22Rv1 (cell line): ENCODE data around the gene ESRRA.

Source experiments
- H3K27ac ChIP-seq: fragments of 450-650 bp; 2 replicates; pipeline ENCODE4 v1.5.1; 2017
- CTCF ChIP-seq: fragments of 450-650 bp; IDR thresholded peaks from 2 replicates; pipeline ENCODE4 v1.5.1; 2017; ENCODE audit warnings: mild to moderate bottlenecking
- ZFX ChIP-seq: fragments of 450-650 bp; IDR thresholded peaks from 2 replicates; pipeline ENCODE4 v1.6.1; 2017; ENCODE audit warnings: antibody characterized with exemption, borderline replicate concordance

The ESRRA gene

GRCh38 chr11:64334764-64335735, 29.7 kb downstream of the ESRRA start:
- no peak overlapping the region for H3K27ac ChIP-seq
- no peak for TF ChIP-seq ZFX
- no peak for TF ChIP-seq CTCF

- no peak overlapping the region for H3K27ac ChIP-seq
- TF ChIP-seq CTCF (no peak), ZFX (no peak)
Observed at GRCh38 chr11:64337538-64338249, 32.4 kb downstream of the ESRRA start.

- no peak for TF ChIP-seq CTCF
- no peak for TF ChIP-seq ZFX
- no peak overlapping the region for H3K27ac ChIP-seq
Observed at GRCh38 chr11:64338716-64339115, 33.4 kb downstream of the ESRRA start.

- no peak overlapping the region for H3K27ac ChIP-seq
- no peak for TF ChIP-seq CTCF
- TF ChIP-seq ZFX: no peak
Observed at GRCh38 chr11:64339286-64339685, 34.0 kb downstream of the ESRRA start.

- no peak within 1 kb of the TSS for H3K27ac ChIP-seq
- TF ChIP-seq ZFX: no peak
- no peak for TF ChIP-seq CTCF
Observed at GRCh38 chr11:64339754-64340408, 34.6 kb downstream of the ESRRA start, which contains the start of gene CCDC88B. CCDC88B (plus strand) TSS chr11:64340204; CDS start chr11:64340267, 63 bp downstream.

- peak; percentile 37 for TF ChIP-seq CTCF
- TF ChIP-seq ZFX: no peak
- no peak overlapping the region for H3K27ac ChIP-seq
Observed at GRCh38 chr11:64340671-64341335, 35.5 kb downstream of the ESRRA start.
